Neutrophil (primary cell): ENCODE measurements around the gene MARK4.
"Not testable (repeated sequence)": the region's sequence is repeated elsewhere in the genome, so short reads cannot be mapped to it uniquely, and the experiment has no call there.

Source experiments
- H3K27ac ChIP-seq: fragments of 200-600 bp; sonication (generic); 2 replicates; pipeline ENCODE4 v1.5.1; 2016; ENCODE audit warnings: mild to moderate bottlenecking, moderate library complexity
- H3K27me3 ChIP-seq: fragments of 200-600 bp; sonication (generic); 2 replicates; pipeline ENCODE4 v1.6.0; 2016; ENCODE audit warnings: mild to moderate bottlenecking
- H3K36me3 ChIP-seq: fragments of 200-600 bp; sonication (generic); 2 replicates; pipeline ENCODE4 v1.5.1; 2017
- H3K4me1 ChIP-seq, 2 experiments: fragments of 200-600 bp in 1 of 2; sonication (generic) in 1 of 2; 1 replicate in 1 of 2; 2 replicates in 1 of 2; pipeline versions ENCODE4 v1.5.1 to v1.6.1; 2013 to 2016; ENCODE audit warnings: low read depth in 1 of 2, low read length in 1 of 2, mild to moderate bottlenecking in 1 of 2, moderate library complexity in 1 of 2; ENCODE audit not compliant: control insufficient read depth in 1 of 2, insufficient read depth in 1 of 2
- H3K4me3 ChIP-seq, 2 experiments: fragments of 200-600 bp in 1 of 2; sonication (generic) in 1 of 2; 1 replicate in 1 of 2; 2 replicates in 1 of 2; pipeline ENCODE4 v1.5.1; 2013 to 2016; ENCODE audit warnings: low read depth in 1 of 2, low read length in 1 of 2, mild to moderate bottlenecking in 1 of 2, moderate library complexity in 1 of 2
- H3K9me3 ChIP-seq: fragments of 200-600 bp; sonication (generic); 2 replicates; pipeline ENCODE4 v1.5.1; 2016
- TF ChIP-seq, protein P1 (sequence below): fragments of 200-600 bp; sonication (generic); IDR thresholded peaks from 2 replicates; pipeline ENCODE4 v1.5.1; 2016; ENCODE audit warnings: antibody characterized with exemption

Gene MARK4

DNA sequence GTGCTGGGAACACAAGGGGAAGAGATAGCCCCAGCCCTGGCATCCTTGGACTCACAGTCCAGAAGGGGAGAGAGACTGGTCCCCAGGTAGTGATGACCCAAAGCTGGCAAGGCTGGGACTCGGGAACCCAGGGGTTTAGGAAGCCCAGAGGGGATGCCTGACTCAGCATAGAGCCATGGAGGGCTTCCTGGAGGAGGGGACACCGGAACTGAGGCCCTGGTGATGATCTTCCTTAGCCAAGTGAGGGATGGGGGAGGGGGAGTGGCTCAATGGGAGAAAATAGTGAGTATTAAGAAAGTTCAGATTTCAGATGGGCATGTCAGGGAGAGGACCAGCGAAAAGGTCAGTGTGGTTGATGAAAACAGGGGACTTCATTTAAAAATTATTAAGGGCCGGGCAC is 32.6 kb upstream of the MARK4 start:
- no peak overlapping the region for H3K4me3 ChIP-seq
- H3K4me1 ChIP-seq = no peaks in the 10 kb centered on the region
- no peaks in the 10 kb centered on the region for H3K9me3 ChIP-seq
- no peaks in the 10 kb centered on the region for H3K36me3 ChIP-seq
- H3K27me3 ChIP-seq = peaks cover 79% of the 10 kb centered on the region
- H3K27ac ChIP-seq = no peak overlapping the region
- TF ChIP-seq, protein P1, sequence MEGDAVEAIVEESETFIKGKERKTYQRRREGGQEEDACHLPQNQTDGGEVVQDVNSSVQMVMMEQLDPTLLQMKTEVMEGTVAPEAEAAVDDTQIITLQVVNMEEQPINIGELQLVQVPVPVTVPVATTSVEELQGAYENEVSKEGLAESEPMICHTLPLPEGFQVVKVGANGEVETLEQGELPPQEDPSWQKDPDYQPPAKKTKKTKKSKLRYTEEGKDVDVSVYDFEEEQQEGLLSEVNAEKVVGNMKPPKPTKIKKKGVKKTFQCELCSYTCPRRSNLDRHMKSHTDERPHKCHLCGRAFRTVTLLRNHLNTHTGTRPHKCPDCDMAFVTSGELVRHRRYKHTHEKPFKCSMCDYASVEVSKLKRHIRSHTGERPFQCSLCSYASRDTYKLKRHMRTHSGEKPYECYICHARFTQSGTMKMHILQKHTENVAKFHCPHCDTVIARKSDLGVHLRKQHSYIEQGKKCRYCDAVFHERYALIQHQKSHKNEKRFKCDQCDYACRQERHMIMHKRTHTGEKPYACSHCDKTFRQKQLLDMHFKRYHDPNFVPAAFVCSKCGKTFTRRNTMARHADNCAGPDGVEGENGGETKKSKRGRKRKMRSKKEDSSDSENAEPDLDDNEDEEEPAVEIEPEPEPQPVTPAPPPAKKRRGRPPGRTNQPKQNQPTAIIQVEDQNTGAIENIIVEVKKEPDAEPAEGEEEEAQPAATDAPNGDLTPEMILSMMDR = no peak

DNA sequence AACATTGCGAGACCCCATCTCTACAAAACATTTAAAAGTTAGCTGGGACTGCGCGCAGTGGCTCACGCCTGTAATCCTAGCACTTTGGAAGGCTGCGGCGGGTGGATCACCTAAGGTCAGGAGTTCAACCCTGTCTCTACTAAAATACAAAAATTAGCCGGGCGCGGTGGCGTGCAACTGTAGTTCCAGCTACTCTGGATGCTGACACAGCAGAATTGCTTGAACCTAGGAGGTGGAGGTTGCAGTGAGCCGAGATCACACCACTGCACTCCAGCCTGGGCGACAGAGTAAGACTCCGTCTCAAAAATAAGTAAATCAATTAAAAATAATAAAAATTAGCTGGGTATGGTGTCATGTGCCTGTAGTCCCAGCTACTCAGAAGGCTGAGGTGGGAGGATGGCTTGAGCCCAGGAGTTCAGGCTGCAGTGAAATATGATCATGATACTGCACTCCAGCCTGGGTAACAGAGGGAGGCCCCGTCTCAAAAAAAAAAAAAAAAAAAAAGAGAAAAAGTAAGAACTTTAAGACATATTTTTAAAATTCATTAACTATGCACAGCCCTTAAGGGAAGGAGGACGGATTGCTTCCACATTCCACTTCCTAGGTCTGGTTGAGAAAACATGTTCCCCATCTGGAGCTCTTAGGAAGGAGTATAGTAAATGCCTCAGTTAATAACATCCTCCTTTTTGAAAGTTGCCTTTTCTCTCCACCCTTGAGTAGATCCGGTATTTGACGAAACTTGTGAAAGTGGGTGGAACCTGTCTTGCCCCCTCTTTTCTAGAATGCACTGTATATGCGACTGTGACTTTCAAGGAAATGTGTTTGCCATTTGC is 31.9 kb upstream of the MARK4 start:
- H3K4me1 ChIP-seq = no peaks in the 10 kb centered on the region
- H3K4me3 ChIP-seq = no peak overlapping the region
- no peaks in the 10 kb centered on the region for H3K9me3 ChIP-seq
- no peak overlapping the region for H3K27ac ChIP-seq
- H3K36me3 ChIP-seq = no peaks in the 10 kb centered on the region
- peaks cover 72% of the 10 kb centered on the region for H3K27me3 ChIP-seq
- TF ChIP-seq, protein P1 = no peak

- no peaks in the 10 kb centered on the region for H3K4me1 ChIP-seq
- H3K27me3 ChIP-seq = peaks cover 36% of the 10 kb centered on the region
- TF ChIP-seq, protein P1 = no peak
- H3K36me3 ChIP-seq = no peaks in the 10 kb centered on the region
- no peak overlapping the region for H3K4me3 ChIP-seq
- H3K9me3 ChIP-seq = no peaks in the 10 kb centered on the region
- no peak overlapping the region for H3K27ac ChIP-seq
Observed at GRCh38 chr19:45222724-45223123, 28.3 kb upstream of the MARK4 start.

GRCh38 chr19:45223879-45224278 is 27.2 kb upstream of the MARK4 start:
- Histone ChIP-seq H3K4me3 (no peak overlapping the region), H3K27ac (no peak overlapping the region), H3K9me3 (no peaks in the 10 kb centered on the region), H3K36me3 (no peaks in the 10 kb centered on the region), H3K27me3 (peaks cover 24% of the 10 kb centered on the region), H3K4me1 (no peaks in the 10 kb centered on the region)
- TF ChIP-seq, protein P1 = no peak

GRCh38 chr19:45224645-45225044 is 26.4 kb upstream of the MARK4 start:
- TF ChIP-seq, protein P1 = no peak
- no peaks in the 10 kb centered on the region for H3K36me3 ChIP-seq
- H3K4me3 ChIP-seq = no peak overlapping the region
- no peaks in the 10 kb centered on the region for H3K4me1 ChIP-seq
- no peaks in the 10 kb centered on the region for H3K9me3 ChIP-seq
- no peak overlapping the region for H3K27ac ChIP-seq
- peaks cover 16% of the 10 kb centered on the region for H3K27me3 ChIP-seq

GRCh38 chr19:45229056-45229455 is 22.0 kb upstream of the MARK4 start:
- not testable (repeated sequence) for H3K4me1 ChIP-seq, H3K4me3 ChIP-seq, H3K27ac ChIP-seq, H3K36me3 ChIP-seq, H3K9me3 ChIP-seq
- peaks cover 24% of the 10 kb centered on the region for H3K27me3 ChIP-seq
